Measurements from ENCODE around the gene PPP2R5E.
"Not testable (repeated sequence)": the region's sequence is repeated elsewhere in the genome, so short reads cannot be mapped to it uniquely, and the experiment has no call there.

Gene PPP2R5E

GRCh38 chr14:63543000-63543825 lies at the start of gene PPP2R5E:
PPP2R5E (minus strand) TSS chr14:63543377; CDS start chr14:63539685, 3,692 bp downstream.
- DNase-seq (ENCODE audit: low spot score), result peak; percentile 99

DNA sequence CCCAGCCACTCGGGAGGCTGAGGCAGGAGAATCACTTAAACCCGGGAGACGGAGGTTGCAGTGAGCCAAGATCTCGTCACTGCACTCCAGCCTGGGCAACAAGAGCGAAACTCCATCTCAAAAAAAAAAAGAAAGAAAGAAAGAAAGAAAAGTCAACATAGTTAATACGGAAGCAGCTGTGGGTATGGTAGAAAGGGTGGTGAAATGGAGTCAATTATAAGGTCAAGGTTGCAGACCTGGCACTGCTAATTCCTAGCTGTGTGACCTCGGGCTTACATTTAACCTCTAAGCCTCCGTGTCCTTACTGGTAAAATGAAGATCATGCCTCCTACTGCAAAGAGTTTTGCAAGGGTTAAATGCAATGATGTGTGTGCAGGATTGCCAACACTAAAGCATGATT lies 39.9 kb upstream of the PPP2R5E start:
- DNase-seq (ENCODE audit: low spot score), result not testable (repeated sequence)

GRCh38 chr14:63581491-63581890 lies 38.3 kb upstream of the PPP2R5E start:
- DNase-seq (ENCODE audit: low spot score), result no peak

DNA sequence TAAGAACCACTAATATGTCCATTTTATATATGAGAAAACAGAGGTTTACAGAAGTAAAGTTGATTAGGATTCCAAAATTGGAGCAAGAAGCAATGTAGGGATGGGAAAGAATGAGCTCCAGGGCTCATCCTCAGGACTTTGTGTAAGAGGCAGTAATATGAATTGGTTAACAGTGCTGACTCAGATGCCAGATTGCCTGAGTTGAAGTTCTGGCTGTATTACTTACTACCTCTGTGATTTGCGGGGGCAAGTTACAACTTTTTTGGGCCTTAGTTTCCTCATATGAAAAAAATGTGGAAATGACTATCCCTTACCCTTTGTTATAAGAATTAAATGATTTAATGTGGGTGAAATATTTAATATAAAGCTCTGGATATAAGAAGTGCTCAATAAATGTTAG lies 35.1 kb upstream of the PPP2R5E start:
- DNase-seq (ENCODE audit: low spot score), result no peak

GRCh38 chr14:63573581-63573980 lies 30.4 kb upstream of the PPP2R5E start:
- DNase-seq (ENCODE audit: low spot score), result no peak

DNA sequence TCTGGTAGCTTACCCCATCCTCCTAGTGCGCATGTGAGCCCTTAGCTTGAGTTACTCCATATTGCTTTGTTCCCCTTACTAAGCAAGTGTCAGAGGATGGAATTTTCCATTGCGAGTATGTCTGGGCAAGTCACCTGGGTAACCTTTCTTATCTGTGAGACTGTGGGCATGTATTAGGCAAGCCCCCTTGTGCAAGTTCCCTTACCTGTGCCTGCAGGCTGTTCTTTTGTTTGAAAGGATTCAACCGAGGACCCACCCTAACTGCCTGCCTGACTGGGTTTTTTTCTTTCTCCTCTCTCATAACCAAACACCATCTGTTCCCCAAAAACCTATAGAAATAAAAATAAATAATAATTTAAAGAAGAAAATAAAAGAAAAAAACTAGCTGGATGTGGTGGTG lies 22.3 kb upstream of the PPP2R5E start:
- DNase-seq (ENCODE audit: low spot score), result no peak

DNA sequence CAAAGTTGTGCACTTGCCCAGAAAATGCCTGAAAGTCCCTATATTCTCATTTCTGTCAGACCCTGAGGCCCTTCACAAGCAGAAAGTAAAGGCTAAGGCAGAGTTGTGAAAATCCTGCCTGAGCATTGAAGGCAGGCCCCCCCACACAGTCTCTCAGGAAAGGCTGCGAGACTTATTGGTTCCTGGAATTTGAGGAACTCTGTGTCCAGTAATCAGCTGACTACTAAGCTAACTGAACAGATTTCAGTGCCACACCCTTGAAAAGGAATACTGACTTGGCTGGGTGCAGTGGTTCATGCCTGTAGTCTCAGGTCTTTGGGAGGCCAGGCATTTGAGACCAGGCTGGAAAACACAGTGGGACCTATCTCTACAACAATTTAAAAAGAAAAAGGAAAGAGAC lies 21.1 kb upstream of the PPP2R5E start:
- no peak for DNase-seq (ENCODE audit: low spot score)

DNA sequence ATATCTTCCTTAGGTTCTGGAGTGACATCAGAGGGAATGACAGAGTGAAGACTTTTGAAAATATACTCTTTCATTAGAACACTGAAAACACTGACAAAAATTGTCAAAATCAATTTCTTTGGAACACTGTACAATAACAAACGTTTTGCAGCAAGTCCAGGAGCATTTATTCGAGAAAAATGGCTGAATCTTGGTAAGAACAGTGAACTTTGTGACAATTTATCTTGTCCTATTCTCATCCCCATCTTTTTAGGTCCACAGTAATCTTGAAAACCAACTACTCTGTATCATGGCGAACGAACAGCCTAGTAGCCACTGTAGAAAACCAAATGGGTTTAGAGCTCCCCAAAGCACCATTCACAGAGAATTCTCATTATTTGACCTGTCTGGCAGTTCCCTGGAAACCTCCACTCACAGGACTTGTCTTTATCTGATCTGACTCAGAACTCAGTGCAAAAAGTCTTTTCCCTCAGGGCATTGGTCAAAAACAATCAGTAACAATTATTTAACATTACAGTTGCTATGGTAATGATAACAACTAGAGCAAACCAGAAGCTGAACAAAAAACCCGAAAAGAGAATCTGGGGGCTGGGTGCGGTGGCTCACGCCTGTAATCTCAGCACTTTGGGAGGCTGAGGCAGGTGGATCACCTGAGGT lies 20.3 kb upstream of the PPP2R5E start:
- no peak for DNase-seq (ENCODE audit: low spot score)

DNA sequence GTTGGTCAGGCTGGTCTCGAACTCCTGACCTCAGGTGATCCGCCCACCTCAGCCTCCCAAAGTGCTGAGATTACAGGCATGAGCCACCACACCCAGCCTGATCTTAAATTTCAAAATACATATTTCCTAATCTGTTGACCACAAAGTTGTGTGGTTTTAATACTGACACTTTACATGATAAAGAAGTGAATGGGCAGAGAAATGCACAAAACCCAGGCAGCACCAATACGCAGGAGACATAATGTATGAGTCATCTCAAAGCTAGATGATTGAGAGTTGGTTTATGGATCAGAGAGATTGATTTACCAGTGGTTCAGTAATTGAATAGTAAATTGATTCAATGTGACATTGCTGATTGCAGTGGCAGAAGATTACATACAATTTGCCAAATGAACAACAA lies 19.2 kb upstream of the PPP2R5E start:
- DNase-seq (ENCODE audit: low spot score), result no peak

DNA sequence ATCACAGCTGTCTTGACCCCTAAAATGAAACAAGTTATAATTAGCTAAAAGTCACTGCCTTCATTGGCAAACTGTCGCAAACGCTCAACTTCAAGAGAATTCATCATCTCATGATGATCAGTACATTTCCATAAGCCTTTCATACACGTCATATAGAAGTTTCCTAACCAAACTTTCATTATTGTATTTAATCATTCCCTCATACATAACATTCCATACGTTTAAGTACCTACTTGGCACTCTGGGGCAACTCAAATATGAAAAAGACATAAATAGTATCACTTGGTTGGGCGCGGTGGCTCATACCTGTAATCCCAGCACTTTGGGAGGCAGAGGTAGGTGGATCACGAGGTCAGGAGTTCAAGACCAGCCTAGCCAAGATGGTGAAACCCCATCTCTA lies 12.4 kb upstream of the PPP2R5E start:
- no peak for DNase-seq (ENCODE audit: low spot score)

DNA sequence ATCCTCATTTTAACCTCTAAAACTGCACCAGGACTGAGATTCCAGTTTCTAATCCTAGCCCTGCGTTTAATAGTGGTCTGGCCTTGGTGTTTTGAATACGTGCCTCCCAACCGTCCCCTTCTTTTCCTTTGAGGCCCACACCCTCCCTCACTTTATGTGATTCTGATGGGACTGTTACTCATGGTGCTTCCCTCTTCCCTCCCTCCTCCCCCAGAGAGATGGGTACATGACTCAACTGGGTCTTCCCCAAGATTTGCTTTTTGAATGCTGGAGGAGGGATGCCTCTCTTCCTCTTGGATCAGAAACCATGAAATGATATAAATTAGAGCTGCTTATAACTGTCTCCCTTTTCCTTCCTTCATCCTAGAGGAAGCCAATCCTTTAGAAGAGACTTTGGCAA lies 8.2 kb upstream of the PPP2R5E start:
- no peak for DNase-seq (ENCODE audit: low spot score)

- DNase-seq (ENCODE audit: low spot score), result no peak
These were observed 4.7 kb upstream of the PPP2R5E start for GRCh38 chr14:63547798-63548335.

DNA sequence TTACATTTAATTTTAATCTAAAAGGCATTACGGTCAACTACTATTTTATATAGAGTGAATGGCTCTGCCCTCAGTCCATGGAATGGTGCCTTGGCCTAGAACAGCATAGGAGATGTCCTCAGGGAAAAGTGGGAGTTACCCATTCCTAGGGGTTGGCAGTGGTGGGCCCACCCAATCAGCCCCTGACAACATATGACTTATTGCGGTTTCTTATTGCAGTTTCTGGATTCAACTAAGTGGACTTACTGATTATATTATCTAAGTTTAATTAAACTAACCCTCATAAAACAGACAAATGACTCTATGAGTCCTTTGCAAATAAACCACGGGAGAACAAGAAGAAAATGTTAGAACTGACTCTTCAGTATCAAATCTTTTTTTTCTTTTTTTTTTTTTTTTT lies 2.3 kb upstream of the PPP2R5E start:
- no peak for DNase-seq (ENCODE audit: low spot score)

DNA sequence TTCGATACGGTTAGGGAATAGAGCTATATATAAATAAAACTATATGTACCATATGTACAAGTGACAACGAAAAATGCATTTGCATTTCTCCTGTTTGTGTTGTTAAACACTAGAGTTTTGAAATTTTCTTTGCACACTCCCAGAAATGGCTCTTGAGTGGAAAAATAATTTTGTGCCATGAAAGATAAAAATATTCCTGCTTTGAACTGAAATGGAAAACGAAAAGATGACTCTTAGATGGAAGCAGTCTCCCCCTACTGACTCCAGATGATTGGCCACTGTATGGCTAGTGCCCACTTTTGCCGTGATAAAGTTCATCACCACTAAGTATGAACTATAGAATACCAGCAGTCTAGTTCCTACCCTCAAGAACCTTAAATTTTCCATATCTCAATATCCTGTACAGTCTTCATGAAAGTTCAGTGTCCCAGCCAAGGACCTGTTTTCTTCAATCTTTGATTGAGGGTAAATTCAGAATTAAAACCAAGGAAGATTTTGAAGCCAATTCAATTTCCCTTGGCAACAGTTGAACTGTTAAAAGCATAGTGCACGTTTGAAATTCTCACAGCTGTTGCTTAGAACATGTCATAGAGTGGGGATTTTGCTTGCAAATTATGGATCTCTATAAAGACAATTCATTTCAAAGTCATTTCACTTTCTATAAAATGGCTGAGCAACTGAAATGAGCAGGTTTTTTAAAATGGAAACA lies 1.6 kb upstream of the PPP2R5E start:
- DNase-seq (ENCODE audit: low spot score), result no peak

DNA sequence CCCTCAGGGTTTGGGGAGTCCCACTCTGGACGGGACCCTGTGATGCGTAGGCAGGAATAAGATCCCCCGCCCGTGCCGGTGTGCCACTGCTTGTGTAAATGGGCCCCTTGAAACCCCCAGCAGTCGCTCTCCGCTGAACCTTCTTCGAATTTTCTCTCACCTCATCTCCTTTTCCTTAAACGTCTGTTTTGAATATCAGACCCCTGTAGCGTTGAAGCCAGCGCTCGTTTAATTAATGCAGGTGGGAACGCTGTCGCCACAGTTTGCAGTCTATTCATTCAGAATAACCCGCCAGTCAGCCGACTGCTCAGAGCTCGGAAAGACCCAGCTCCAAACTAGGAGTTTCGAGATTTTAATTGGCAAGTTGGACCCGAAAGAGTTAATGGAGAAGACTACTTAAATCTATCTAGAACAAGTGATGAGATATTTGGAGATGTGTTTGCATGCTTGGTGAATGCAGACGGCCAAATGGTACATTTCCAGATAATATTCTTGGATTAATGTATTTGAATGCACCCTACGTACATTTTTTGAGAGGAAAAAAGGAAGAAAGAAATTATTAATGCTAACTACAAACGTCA lies 739 bp upstream of the PPP2R5E start:
- no peak for DNase-seq (ENCODE audit: low spot score)

DNA sequence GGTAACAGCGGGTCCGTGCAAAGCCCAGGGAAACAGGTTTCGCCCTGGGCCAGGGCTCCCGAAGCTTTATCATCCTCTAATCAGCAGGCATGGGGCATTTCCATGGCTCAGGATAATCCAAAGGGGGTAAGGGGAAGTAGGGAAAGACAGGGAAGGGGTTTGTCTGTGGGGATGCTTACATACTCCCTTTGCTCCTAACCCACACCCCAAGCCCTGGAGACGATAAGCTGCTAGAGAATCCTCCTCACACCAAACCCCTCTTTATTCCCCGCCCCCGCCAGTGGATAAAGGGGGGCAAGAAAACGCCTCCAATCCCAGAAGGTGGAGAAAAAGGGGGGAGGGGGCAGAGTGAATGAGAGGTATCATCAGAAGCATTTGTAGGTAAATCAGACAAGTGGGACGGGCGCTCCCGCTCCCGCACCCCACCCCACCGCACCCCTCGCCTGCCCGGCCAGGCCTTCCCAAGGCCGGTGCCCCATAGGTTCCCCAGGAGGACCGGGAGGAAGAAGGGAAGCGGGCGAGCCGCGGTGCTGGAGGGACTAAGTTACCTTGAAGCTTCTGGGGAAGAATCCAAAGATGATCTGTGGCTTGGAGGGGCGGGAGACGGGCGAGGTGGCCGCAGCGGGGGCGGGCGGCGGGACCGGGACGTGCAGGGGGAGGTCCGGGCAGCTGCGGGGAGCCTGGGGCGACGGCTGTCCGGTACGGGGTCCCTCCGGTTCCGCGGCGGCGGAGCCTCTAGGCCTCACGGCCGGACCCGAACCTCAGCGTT lies 762 bp downstream of the PPP2R5E start:
- DNase-seq (ENCODE audit: low spot score), result no peak

DNA sequence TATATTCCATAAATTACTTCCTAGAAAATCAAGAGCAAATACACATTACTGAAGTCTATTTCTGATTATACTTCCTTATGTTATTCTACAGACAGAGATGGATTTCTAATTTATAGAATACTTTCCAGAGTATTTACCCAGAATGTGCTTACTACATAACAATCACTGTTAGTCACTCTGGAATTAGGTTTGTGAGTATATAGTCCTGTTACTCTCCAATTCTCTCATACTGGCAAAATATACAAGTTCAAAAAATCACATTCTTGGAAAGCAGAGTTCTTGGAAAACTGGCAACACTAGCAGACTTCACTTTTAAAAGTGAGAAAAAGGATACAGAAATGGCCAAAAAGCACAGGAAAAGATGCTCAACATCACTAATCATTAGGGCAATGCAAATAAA lies 7.3 kb downstream of the PPP2R5E start:
- no peak for DNase-seq (ENCODE audit: low spot score)

- no peak for DNase-seq (ENCODE audit: low spot score)
These were observed 9.7 kb downstream of the PPP2R5E start for GRCh38 chr14:63533474-63533873.

DNA sequence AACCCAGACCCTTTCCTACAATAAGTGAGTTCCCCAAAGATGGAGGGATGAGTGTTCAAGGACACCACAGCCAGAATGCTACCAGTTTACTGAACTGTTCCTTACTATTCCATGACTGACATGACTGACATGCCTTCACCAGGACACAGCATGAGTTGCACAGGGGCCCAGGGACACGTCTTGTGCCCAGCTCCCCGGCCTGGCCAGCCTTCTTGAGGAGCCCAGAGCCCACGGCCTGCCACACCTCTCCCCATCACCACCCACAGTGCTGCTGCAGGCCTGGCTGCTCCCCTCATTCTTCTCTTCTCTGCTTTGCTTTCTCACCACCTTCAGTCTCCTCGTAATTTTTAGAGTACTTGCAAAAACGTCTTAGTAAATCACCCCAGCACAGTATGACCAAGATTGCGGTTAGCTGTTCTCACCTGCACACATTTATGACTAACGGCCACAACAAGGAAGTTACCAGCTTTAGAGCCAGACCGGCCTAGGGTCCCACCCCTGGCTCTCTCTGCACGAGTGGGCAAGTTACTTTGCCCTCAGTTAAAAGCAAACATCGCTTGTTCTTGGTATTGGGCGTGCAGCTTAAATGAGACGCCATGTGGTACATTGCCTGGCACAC lies 18.5 kb downstream of the PPP2R5E start:
- peak; percentile 19 for DNase-seq (ENCODE audit: low spot score)

GRCh38 chr14:63523735-63524426 lies 19.3 kb downstream of the PPP2R5E start:
- DNase-seq (ENCODE audit: low spot score), result no peak

DNA sequence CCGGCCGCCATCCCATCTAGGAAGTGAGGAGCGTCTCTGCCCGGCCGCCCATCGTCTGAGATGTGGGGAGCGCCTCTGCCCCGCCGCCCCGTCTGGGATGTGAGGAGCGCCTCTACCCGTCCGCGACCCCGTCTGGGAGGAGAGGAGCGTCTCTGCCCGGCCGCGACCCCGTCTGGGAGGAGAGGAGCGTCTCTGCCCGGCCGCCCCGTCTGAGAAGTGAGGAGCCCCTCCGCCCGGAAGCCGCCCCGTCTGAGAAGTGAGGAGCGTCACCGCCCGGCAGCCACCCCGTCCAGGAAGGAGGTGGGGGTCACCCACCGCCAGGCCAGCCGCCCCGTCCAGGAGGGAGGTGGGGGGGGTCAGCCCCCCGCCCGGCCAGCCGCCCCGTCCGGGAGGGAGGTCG lies 20.7 kb downstream of the PPP2R5E start:
- DNase-seq (ENCODE audit: low spot score), result not testable (repeated sequence)
